HepG2 (cell line): ENCODE data around the gene ZFHX3. TPM values are rescaled to one million over a fixed set of nuclear protein-coding genes. Genes with fewer than 3 reads are reported as not detected.

Source experiments
- CBFB ChIP-seq: sonication (generic); formaldehyde crosslinking; IDR thresholded peaks from 2 replicates; pipeline ENCODE4 v1.4.0; 2020; ENCODE audit warnings: missing genetic modification reagents
- CC2D1A ChIP-seq: sonication (generic); formaldehyde crosslinking; IDR thresholded peaks from 2 replicates; pipeline ENCODE4 v1.8.1; 2023; ENCODE audit warnings: mild to moderate bottlenecking, missing genetic modification reagents
- ELF3 ChIP-seq: IDR thresholded peaks from 2 replicates; pipeline ENCODE4 v1.6.1; 2016; ENCODE audit warnings: missing genetic modification reagents, missing compliant biosample characterization
- POLR2G ChIP-seq: fragments of 200-400 bp; formaldehyde crosslinking; IDR thresholded peaks from 2 replicates; pipeline ENCODE4 v1.6.1; 2018; ENCODE audit warnings: mild to moderate bottlenecking, low read depth, low read length, moderate library complexity
- REPIN1 ChIP-seq: sonication (generic); formaldehyde crosslinking; IDR thresholded peaks from 2 replicates; pipeline ENCODE4 v1.8.0; 2022; ENCODE audit warnings: missing genetic modification reagents, low read depth, mild to moderate bottlenecking, borderline replicate concordance
- ZBTB40 ChIP-seq, 2 experiments: fragments of 450-650 bp in 1 of 2; sonication (generic) in 1 of 2; formaldehyde crosslinking in 1 of 2; IDR thresholded peaks; 2 replicates each; pipeline versions ENCODE4 v1.6.1 to v1.8.0; 2016 to 2022; ENCODE audit warnings: antibody characterized with exemption in 1 of 2, mild to moderate bottlenecking in 1 of 2, missing genetic modification reagents in 1 of 2
- ZNF12 ChIP-seq: sonication (generic); formaldehyde crosslinking; IDR thresholded peaks from 2 replicates; pipeline ENCODE4 v1.5.0; 2020; ENCODE audit warnings: missing genetic modification reagents
- ZNF292 ChIP-seq: sonication (generic); formaldehyde crosslinking; IDR thresholded peaks from 2 replicates; pipeline ENCODE4 v1.8.1; 2022; ENCODE audit warnings: mild to moderate bottlenecking, low read depth, missing genetic modification reagents, borderline replicate concordance
- ZNF512 ChIP-seq: sonication (generic); formaldehyde crosslinking; IDR thresholded peaks from 2 replicates; pipeline ENCODE4 v1.4.0; 2020; ENCODE audit warnings: mild to moderate bottlenecking, missing genetic modification reagents
- polyA plus RNA-seq, 8 experiments: library from polyadenylated mRNA; depleted of rRNA in 3 of 8; stranded (reverse) in 7 of 8; unstranded in 1 of 8; fragments of >200 nt; fragmentation: Illumina TruSeq in 4 of 8; extraction: Trizol in 4 of 8; gene quantifications; 2 replicates each; pipeline versions ENCODE4 v1.2.1 to v1.2.3, GENCODE V29; 2011 to 2016; ENCODE audit warnings: low read depth in 4 of 8, missing spikeins in 1 of 8, mixed read lengths in 1 of 8; ENCODE audit not compliant: insufficient read depth in 1 of 8
- total RNA-seq, 5 experiments: library from RNA; depleted of rRNA; stranded (reverse); fragments of >200 nt; fragmentation: Illumina TruSeq; extraction: Trizol; gene quantifications; 2 replicates each; pipeline ENCODE4 v1.2.3, GENCODE V29; 2016; ENCODE audit warnings: low read depth in 1 of 5
- TF ChIP-seq, protein P1 (sequence below): sonication (generic); formaldehyde crosslinking; IDR thresholded peaks from 2 replicates; pipeline ENCODE4 v1.4.0; 2020; ENCODE audit warnings: missing genetic modification reagents, mild to moderate bottlenecking, borderline replicate concordance

ZFHX3 gene
- total and polyA plus RNA-seq, 2 of the 13 experiments (the other 11 are each of a cell fraction or from before 2014, with no cell fraction given): 5.0 to 6.0 TPM

- TF ChIP-seq CC2D1A (CRISPR knock-in tag) (no peak), ZNF512 (CRISPR knock-in tag) (no peak), POLR2G (no peak), REPIN1 (no peak), CBFB (CRISPR knock-in tag) (no peak), ZNF292 (CRISPR knock-in tag) (no peak), ZNF12 (CRISPR knock-in tag) (0 out of 2 replicates have a peak, but pooled peaks have one; percentile 44), ELF3 (CRISPR knock-in tag) (no peak; the same call in 1 of the 2 replicates), ZBTB40 (IDR thresholded peaks at IDR 0.05) (no peak), ZBTB40 (CRISPR knock-in tag; IDR thresholded peaks at IDR 0.05) (no peak)
- TF ChIP-seq, protein P1, sequence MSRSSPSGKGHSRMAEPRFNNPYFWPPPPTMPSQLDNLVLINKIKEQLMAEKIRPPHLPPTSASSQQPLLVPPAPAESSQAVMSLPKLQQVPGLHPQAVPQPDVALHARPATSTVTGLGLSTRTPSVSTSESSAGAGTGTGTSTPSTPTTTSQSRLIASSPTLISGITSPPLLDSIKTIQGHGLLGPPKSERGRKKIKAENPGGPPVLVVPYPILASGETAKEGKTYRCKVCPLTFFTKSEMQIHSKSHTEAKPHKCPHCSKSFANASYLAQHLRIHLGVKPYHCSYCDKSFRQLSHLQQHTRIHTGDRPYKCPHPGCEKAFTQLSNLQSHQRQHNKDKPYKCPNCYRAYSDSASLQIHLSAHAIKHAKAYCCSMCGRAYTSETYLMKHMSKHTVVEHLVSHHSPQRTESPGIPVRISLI (CRISPR knock-in tag): no peak
Observed at GRCh38 chr16:73068541-73069401, 20.8 kb upstream of the ZFHX3 start (continued).
